Measurements from ENCODE around the gene CFB.
"Not testable (repeated sequence)": the region's sequence is repeated elsewhere in the genome, so short reads cannot be mapped to it uniquely, and the experiment has no call there.

CFB gene

GRCh38 chr6:31971279-31971992 lies 25.5 kb downstream of the CFB start:
- POLR2A ChIA-PET, result interaction anchor here (0.8 to 7.0 kb wide), 15 partner anchors 9 to 430 kb away, joined by 3 to 84 read pairs (median 5); partner anchors contain the start of genes AGPAT1, BAG6, DDX39B and EHMT2
- CTCF ChIA-PET, result no interaction called here
- DNase-seq (ENCODE audit: extremely low spot score), result no peak
- peak; percentile 73; the same call in 1 of the 2 replicates for TF ChIP-seq CTBP1 (IDR thresholded peaks at IDR 0.05; ENCODE audit: borderline replicate concordance)
- no peak for TF ChIP-seq HDGF (IDR thresholded peaks at IDR 0.05; ENCODE audit: borderline replicate concordance)

- DNase-seq (ENCODE audit: extremely low spot score), result peak; percentile 95
- ChIA-PET CTCF (no interaction called here), POLR2A (interaction anchor here (0.8 to 7.0 kb wide), 14 partner anchors 8 to 431 kb away, joined by 3 to 84 read pairs (median 6); partner anchors contain the start of genes AGPAT1, BAG6, DDX39B and EHMT2)
- peak; percentile 95 for TF ChIP-seq L3MBTL2 (conservative IDR thresholded peaks at IDR 0.05)
- no peak for TF ChIP-seq SP1 (IDR thresholded peaks at IDR 0.05)
- peak; percentile 66 for TF ChIP-seq PKNOX1 (IDR thresholded peaks at IDR 0.05)
- TF ChIP-seq CTBP1 (IDR thresholded peaks at IDR 0.05; ENCODE audit: borderline replicate concordance), result no peak; the same call in 1 of the 2 replicates
- TF ChIP-seq NFRKB (IDR thresholded peaks at IDR 0.05), result no peak
- TF ChIP-seq TARDBP (IDR thresholded peaks at IDR 0.05), result peak; percentile 97
- peak; percentile 45; the same call in 1 of the 2 replicates for TF ChIP-seq ELF4 (IDR thresholded peaks at IDR 0.05)
- TF ChIP-seq BHLHE40 (IDR thresholded peaks at IDR 0.05; ENCODE audit: borderline replicate concordance), result no peak
Observed at GRCh38 chr6:31971993-31972708, 26.3 kb downstream of the CFB start, which contains the start of gene DXO. Gene DXO, minus strand, starts transcription at chr6:31972138. Its CDS starts 463 bp downstream, at chr6:31971675.

GRCh38 chr6:31972709-31973350 lies 26.9 kb downstream of the CFB start:
- CTCF ChIA-PET, result no interaction called here
- no peak for TF ChIP-seq TARDBP (IDR thresholded peaks at IDR 0.05)
- no peak for TF ChIP-seq ELF4 (IDR thresholded peaks at IDR 0.05)
- TF ChIP-seq BHLHE40 (IDR thresholded peaks at IDR 0.05; ENCODE audit: borderline replicate concordance), result no peak
- peak; percentile 63 for TF ChIP-seq PKNOX1 (IDR thresholded peaks at IDR 0.05)
- TF ChIP-seq HDGF (IDR thresholded peaks at IDR 0.05; ENCODE audit: borderline replicate concordance), result no peak
- TF ChIP-seq FOXM1 (IDR thresholded peaks at IDR 0.05; ENCODE audit: borderline replicate concordance), result no peak
- TF ChIP-seq SUZ12 (IDR thresholded peaks at IDR 0.05), result no peak
- no peak; the same call in none of the 2 replicates for TF ChIP-seq L3MBTL2 (conservative IDR thresholded peaks at IDR 0.05)
- DNase-seq (ENCODE audit: extremely low spot score), result no peak
- POLR2A ChIA-PET, result interaction anchor here (1.2 to 7.0 kb wide), 8 partner anchors 7 to 320 kb away, joined by 3 to 84 read pairs (median 6); partner anchors contain the start of genes BAG6, LSM2, NELFE and SKIC2

GRCh38 chr6:31976065-31976464 lies 30.2 kb downstream of the CFB start:
- CTCF ChIA-PET, result interaction anchor here (0.7 kb wide), 1 partner anchor 56 kb away, joined by 7 read pairs; no protein-coding TSS in a partner anchor
- DNase-seq (ENCODE audit: extremely low spot score); POLR2A ChIA-PET: not testable (repeated sequence)

GRCh38 chr6:31977816-31978431 lies 32.0 kb downstream of the CFB start:
- POLR2A ChIA-PET, result no interaction called here
- CTCF ChIA-PET, result interaction anchor here (0.7 kb wide), 1 partner anchor 126 kb away, joined by 4 read pairs; no protein-coding TSS in a partner anchor
- TF ChIP-seq LEF1 (IDR thresholded peaks at IDR 0.05; ENCODE audit: borderline replicate concordance) (no peak), FOXA1 (IDR thresholded peaks at IDR 0.05) (no peak), NFRKB (IDR thresholded peaks at IDR 0.05) (no peak), PKNOX1 (IDR thresholded peaks at IDR 0.05) (no peak), BHLHE40 (IDR thresholded peaks at IDR 0.05; ENCODE audit: borderline replicate concordance) (no peak), ELF4 (IDR thresholded peaks at IDR 0.05) (no peak), ZNF384 (IDR thresholded peaks at IDR 0.05) (no peak), FOXK2 (IDR thresholded peaks at IDR 0.05) (no peak), L3MBTL2 (conservative IDR thresholded peaks at IDR 0.05) (no peak)
- DNase-seq (ENCODE audit: extremely low spot score), result no peak

- DNase-seq (ENCODE audit: extremely low spot score), result no peak
- ChIA-PET CTCF (no interaction called here), POLR2A (no interaction called here)
Observed at GRCh38 chr6:31978831-31979230, 32.9 kb downstream of the CFB start.

More at GRCh38 chr6:31978831-31979230, 32.9 kb downstream of the CFB start:
- TF ChIP-seq BHLHE40 (IDR thresholded peaks at IDR 0.05; ENCODE audit: borderline replicate concordance), result no peak

Measured in HEK293T (cell line).